HepG2 (cell line): Measurements from ENCODE around the gene PDCD11. TPM values are rescaled to one million over a fixed set of nuclear protein-coding genes. Genes with fewer than 3 reads are reported as not detected.

Experiments used
- ATF7-NPFF ChIP-seq: sonication (generic); formaldehyde crosslinking; IDR thresholded peaks from 2 replicates; pipeline ENCODE4 v1.8.1; 2023; ENCODE audit warnings: mild to moderate bottlenecking, low read depth, missing genetic modification reagents, moderate library complexity
- ELF1 ChIP-seq: sonication (generic); formaldehyde crosslinking; IDR thresholded peaks from 2 replicates; pipeline ENCODE4 v1.4.0; 2020; ENCODE audit warnings: missing genetic modification reagents
- HES4 ChIP-seq: sonication (generic); formaldehyde crosslinking; IDR thresholded peaks from 2 replicates; pipeline ENCODE4 v1.9.0; 2021; ENCODE audit warnings: mild to moderate bottlenecking, missing genetic modification reagents, borderline replicate concordance
- KDM5A ChIP-seq: fragments of 200-600 bp; sonication (generic); IDR thresholded peaks from 2 replicates; pipeline ENCODE4 v1.7.0; 2018; ENCODE audit warnings: antibody characterized with exemption, mild to moderate bottlenecking, low read length, borderline replicate concordance
- SAFB2 ChIP-seq: sonication (generic); formaldehyde crosslinking; IDR thresholded peaks from 2 replicates; pipeline ENCODE4 v1.5.1; 2020; ENCODE audit warnings: missing genetic modification reagents, low read depth, mild to moderate bottlenecking, borderline replicate concordance
- TBL1XR1 ChIP-seq: fragments of 150-350 bp; IDR thresholded peaks from 2 replicates; pipeline ENCODE4 v1.6.1; 2014; ENCODE audit warnings: borderline replicate concordance, low read length; ENCODE audit not compliant: partially characterized antibody
- ZC3H4 ChIP-seq: sonication (generic); formaldehyde crosslinking; IDR thresholded peaks from 2 replicates; pipeline ENCODE4 v1.4.0; 2020; ENCODE audit warnings: missing genetic modification reagents, borderline replicate concordance
- ZNF121 ChIP-seq: sonication (generic); formaldehyde crosslinking; IDR thresholded peaks from 2 replicates; pipeline ENCODE4 v1.5.0; 2020; ENCODE audit warnings: mild to moderate bottlenecking, missing genetic modification reagents
- ZNF354B ChIP-seq: sonication (generic); formaldehyde crosslinking; IDR thresholded peaks from 2 replicates; pipeline ENCODE4 v1.8.0; 2022; ENCODE audit warnings: mild to moderate bottlenecking, missing genetic modification reagents
- ZNF652 ChIP-seq: IDR thresholded peaks from 2 replicates; pipeline ENCODE4 v1.6.1; 2016; ENCODE audit warnings: low read depth, borderline replicate concordance
- ZNF7 ChIP-seq: IDR thresholded peaks from 2 replicates; pipeline ENCODE4 v1.6.1; 2016; ENCODE audit warnings: missing biosample characterization, missing genetic modification reagents
- ZNF709 ChIP-seq: sonication (generic); formaldehyde crosslinking; IDR thresholded peaks from 2 replicates; pipeline ENCODE4 v1.5.0; 2020; ENCODE audit warnings: mild to moderate bottlenecking, missing genetic modification reagents
- polyA plus RNA-seq, 8 experiments: library from polyadenylated mRNA; depleted of rRNA in 3 of 8; stranded (reverse) in 7 of 8; unstranded in 1 of 8; fragments of >200 nt; fragmentation: Illumina TruSeq in 4 of 8; extraction: Trizol in 4 of 8; gene quantifications; 2 replicates each; pipeline versions ENCODE4 v1.2.1 to v1.2.3, GENCODE V29; 2011 to 2016; ENCODE audit warnings: low read depth in 4 of 8, missing spikeins in 1 of 8, mixed read lengths in 1 of 8; ENCODE audit not compliant: insufficient read depth in 1 of 8
- total RNA-seq, 5 experiments: library from RNA; depleted of rRNA; stranded (reverse); fragments of >200 nt; fragmentation: Illumina TruSeq; extraction: Trizol; gene quantifications; 2 replicates each; pipeline ENCODE4 v1.2.3, GENCODE V29; 2016; ENCODE audit warnings: low read depth in 1 of 5
- TF ChIP-seq, protein P1 (sequence below): sonication (generic); formaldehyde crosslinking; conservative IDR thresholded peaks from 2 replicates; pipeline ENCODE4 v1.4.0; 2020; ENCODE audit warnings: missing genetic modification reagents
- TF ChIP-seq, protein P2 (sequence below): sonication (generic); formaldehyde crosslinking; IDR thresholded peaks from 2 replicates; pipeline ENCODE4 v1.4.0; 2020; ENCODE audit warnings: mild to moderate bottlenecking, missing genetic modification reagents
- TF ChIP-seq, protein P3 (sequence below): sonication (generic); formaldehyde crosslinking; IDR thresholded peaks from 2 replicates; pipeline ENCODE4 v1.4.0; 2020; ENCODE audit warnings: missing genetic modification reagents

PDCD11 gene
- total and polyA plus RNA-seq, 2 of the 13 experiments (the other 11 are each of a cell fraction or from before 2014, with no cell fraction given), result 12.8 to 52.8 TPM

DNA sequence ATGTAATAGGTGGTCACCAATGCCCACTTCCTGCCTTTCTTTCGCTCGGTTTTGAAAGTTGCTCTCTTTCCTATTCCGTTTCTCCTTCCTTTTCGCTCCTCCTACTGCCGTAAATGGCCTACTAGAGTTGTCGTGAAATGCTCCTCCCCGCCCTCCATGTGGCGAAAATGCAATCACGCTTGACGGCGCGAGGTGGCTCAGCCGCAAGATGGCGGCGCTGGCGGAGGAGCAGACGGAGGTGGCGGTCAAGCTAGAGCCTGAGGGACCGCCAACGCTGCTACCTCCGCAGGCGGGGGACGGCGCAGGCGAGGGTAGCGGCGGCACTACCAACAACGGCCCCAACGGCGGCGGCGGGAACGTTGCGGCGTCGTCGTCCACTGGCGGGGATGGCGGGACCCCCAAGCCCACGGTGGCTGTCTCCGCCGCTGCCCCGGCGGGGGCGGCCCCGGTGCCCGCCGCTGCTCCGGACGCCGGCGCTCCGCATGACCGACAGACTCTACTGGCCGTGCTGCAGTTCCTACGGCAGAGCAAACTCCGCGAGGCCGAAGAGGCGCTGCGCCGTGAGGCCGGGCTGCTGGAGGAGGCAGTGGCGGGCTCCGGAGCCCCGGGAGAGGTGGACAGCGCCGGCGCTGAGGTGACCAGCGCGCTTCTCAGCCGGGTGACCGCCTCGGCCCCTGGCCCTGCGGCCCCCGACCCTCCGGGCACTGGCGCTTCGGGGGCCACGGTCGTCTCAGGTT, 28.5 kb upstream of the PDCD11 start, which contains the start of gene TAF5 (continued):
- TF ChIP-seq, protein P1, sequence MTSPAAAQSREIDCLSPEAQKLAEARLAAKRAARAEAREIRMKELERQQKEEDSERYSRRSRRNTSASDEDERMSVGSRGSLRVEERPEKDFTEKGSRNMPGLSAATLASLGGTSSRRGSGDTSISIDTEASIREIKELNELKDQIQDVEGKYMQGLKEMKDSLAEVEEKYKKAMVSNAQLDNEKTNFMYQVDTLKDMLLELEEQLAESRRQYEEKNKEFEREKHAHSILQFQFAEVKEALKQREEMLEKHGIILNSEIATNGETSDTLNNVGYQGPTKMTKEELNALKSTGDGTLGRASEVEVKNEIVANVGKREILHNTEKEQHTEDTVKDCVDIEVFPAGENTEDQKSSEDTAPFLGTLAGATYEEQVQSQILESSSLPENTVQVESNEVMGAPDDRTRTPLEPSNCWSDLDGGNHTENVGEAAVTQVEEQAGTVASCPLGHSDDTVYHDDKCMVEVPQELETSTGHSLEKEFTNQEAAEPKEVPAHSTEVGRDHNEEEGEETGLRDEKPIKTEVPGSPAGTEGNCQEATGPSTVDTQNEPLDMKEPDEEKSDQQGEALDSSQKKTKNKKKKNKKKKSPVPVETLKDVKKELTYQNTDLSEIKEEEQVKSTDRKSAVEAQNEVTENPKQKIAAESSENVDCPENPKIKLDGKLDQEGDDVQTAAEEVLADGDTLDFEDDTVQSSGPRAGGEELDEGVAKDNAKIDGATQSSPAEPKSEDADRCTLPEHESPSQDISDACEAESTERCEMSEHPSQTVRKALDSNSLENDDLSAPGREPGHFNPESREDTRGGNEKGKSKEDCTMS, result no peak
- TF ChIP-seq, protein P2, sequence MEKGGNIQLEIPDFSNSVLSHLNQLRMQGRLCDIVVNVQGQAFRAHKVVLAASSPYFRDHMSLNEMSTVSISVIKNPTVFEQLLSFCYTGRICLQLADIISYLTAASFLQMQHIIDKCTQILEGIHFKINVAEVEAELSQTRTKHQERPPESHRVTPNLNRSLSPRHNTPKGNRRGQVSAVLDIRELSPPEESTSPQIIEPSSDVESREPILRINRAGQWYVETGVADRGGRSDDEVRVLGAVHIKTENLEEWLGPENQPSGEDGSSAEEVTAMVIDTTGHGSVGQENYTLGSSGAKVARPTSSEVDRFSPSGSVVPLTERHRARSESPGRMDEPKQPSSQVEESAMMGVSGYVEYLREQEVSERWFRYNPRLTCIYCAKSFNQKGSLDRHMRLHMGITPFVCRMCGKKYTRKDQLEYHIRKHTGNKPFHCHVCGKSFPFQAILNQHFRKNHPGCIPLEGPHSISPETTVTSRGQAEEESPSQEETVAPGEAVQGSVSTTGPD (CRISPR knock-in tag), result no peak
- TF ChIP-seq ZNF354B (CRISPR knock-in tag) (no peak), SAFB2 (peak; percentile 62; the same call in 1 of the 2 replicates), ZNF709 (CRISPR knock-in tag) (peak; percentile 82; the same call in 1 of the 2 replicates), ELF1 (peak; percentile 89), HES4 (CRISPR knock-in tag) (peak; percentile 95), ZC3H4 (CRISPR knock-in tag) (no peak), ZNF652 (CRISPR knock-in tag) (0 out of 2 replicates have a peak, but pooled peaks have one; percentile 13), ZNF121 (no peak), TBL1XR1 (no peak), KDM5A (peak; percentile 83; the same call in 1 of the 2 replicates), ATF7-NPFF (CRISPR knock-in tag) (peak; percentile 51), ZNF7 (no peak)
- TF ChIP-seq, protein P3, sequence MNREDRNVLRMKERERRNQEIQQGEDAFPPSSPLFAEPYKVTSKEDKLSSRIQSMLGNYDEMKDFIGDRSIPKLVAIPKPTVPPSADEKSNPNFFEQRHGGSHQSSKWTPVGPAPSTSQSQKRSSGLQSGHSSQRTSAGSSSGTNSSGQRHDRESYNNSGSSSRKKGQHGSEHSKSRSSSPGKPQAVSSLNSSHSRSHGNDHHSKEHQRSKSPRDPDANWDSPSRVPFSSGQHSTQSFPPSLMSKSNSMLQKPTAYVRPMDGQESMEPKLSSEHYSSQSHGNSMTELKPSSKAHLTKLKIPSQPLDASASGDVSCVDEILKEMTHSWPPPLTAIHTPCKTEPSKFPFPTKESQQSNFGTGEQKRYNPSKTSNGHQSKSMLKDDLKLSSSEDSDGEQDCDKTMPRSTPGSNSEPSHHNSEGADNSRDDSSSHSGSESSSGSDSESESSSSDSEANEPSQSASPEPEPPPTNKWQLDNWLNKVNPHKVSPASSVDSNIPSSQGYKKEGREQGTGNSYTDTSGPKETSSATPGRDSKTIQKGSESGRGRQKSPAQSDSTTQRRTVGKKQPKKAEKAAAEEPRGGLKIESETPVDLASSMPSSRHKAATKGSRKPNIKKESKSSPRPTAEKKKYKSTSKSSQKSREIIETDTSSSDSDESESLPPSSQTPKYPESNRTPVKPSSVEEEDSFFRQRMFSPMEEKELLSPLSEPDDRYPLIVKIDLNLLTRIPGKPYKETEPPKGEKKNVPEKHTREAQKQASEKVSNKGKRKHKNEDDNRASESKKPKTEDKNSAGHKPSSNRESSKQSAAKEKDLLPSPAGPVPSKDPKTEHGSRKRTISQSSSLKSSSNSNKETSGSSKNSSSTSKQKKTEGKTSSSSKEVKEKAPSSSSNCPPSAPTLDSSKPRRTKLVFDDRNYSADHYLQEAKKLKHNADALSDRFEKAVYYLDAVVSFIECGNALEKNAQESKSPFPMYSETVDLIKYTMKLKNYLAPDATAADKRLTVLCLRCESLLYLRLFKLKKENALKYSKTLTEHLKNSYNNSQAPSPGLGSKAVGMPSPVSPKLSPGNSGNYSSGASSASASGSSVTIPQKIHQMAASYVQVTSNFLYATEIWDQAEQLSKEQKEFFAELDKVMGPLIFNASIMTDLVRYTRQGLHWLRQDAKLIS (CRISPR knock-in tag), result peak; percentile 82
